ENCODE measurements around the gene TMEM222.
A peak's percentile ranks its signal among the peaks of the same experiment; 100 is the strongest.

The TMEM222 gene

DNA sequence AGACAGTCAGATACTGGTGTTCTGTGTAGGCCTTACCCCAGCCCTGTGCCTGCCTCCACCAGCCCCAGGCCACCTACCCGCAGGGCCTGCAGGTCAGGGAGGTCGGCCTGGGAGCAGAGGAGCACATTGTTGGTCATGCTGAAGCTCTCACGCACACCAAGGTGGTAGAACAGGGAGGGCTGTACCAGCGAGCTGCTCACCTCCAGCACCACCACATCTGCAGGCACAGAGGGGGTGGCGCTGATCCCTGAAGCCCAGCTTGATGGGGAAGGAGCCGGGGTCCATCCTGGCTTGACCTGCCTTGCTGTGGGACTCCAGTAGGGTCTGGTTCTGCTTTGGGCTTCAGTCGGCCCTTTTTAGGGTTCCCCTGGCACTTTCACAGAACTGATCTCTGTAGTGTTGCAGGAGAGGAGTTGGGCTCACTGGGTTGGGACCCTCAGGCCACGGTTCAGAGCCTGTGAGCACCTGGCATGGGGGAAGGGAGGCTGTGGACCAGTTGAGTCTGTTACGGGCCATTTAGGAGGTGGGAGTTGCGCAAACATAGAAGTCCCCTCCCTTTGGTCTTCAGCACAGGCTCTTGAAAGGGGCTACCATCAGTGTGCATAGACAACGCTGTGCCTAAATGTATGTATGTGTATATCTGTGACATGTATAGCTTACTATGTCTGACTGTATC, 42.9 kb downstream of the TMEM222 start:
- no peak for DNase-seq (ENCODE audit: low read depth)
- TF ChIP-seq, protein P1, sequence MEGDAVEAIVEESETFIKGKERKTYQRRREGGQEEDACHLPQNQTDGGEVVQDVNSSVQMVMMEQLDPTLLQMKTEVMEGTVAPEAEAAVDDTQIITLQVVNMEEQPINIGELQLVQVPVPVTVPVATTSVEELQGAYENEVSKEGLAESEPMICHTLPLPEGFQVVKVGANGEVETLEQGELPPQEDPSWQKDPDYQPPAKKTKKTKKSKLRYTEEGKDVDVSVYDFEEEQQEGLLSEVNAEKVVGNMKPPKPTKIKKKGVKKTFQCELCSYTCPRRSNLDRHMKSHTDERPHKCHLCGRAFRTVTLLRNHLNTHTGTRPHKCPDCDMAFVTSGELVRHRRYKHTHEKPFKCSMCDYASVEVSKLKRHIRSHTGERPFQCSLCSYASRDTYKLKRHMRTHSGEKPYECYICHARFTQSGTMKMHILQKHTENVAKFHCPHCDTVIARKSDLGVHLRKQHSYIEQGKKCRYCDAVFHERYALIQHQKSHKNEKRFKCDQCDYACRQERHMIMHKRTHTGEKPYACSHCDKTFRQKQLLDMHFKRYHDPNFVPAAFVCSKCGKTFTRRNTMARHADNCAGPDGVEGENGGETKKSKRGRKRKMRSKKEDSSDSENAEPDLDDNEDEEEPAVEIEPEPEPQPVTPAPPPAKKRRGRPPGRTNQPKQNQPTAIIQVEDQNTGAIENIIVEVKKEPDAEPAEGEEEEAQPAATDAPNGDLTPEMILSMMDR (conservative IDR thresholded peaks at IDR 0.05; ENCODE audit: low read depth, low read length) = no peak
- peak overlapping the region; percentile 30 for H3K4me3 ChIP-seq (ENCODE audit: low read depth, low read length)

DNA sequence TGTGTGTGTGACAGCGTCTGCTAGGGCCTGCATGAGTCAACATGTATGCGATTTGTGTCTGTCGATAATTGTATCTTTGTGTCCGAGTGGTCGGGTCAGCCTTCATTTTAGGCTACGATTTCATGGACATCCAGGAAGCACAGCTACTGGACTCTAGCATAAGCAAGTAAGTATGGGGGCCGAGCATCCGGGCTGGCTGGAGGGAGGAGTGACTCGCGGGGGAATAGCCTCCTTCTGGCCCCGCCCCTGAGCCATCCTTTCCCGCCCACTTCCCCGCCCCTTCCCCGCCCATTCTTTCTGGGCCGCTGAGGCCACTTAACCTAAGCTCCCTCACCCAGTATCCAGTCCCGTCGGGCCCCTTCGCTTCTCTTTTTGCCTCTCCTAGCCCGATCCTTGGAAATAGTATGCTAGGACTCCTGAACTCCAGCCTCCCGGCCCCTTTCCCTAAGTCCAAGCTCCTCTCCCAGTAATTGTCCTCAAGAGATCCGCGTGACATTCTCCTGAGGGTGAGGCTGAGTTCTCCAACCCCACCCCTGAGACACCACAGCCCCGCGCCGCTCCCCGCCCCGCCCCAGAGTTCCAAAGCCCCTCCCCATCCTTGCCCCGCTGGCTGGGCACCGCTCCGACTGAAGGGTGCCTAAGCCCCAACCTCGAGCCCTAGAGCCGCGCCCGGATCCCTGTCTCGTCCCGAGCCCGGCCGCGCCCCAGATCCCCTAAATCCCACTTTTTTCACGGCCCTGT, 43.6 kb downstream of the TMEM222 start:
- TF ChIP-seq, protein P1 (conservative IDR thresholded peaks at IDR 0.05; ENCODE audit: low read depth, low read length) = no peak
- peak; percentile 91 for DNase-seq (ENCODE audit: low read depth)
- H3K4me3 ChIP-seq (ENCODE audit: low read depth, low read length) = peak overlapping the region; percentile 72

DNA sequence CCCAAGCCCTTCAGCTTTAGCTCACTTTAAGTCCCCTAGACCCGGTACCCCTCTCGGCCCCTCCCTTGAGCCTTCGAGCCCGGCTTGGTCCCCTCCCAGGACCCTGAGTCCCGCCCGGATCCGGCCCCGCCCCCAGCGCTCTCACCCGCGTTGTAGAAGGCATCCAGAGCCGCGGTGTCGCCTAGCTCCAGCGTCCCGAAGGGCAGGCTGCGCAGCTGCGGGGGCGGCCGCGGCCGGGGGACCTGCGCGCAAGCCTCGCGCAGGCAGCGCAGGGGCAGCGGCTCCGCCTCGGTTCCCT, 44.1 kb downstream of the TMEM222 start:
- TF ChIP-seq, protein P1 (conservative IDR thresholded peaks at IDR 0.05; ENCODE audit: low read depth, low read length) = no peak
- peak; percentile 50 for DNase-seq (ENCODE audit: low read depth)
- H3K4me3 ChIP-seq (ENCODE audit: low read depth, low read length) = peak overlapping the region; percentile 72

DNA sequence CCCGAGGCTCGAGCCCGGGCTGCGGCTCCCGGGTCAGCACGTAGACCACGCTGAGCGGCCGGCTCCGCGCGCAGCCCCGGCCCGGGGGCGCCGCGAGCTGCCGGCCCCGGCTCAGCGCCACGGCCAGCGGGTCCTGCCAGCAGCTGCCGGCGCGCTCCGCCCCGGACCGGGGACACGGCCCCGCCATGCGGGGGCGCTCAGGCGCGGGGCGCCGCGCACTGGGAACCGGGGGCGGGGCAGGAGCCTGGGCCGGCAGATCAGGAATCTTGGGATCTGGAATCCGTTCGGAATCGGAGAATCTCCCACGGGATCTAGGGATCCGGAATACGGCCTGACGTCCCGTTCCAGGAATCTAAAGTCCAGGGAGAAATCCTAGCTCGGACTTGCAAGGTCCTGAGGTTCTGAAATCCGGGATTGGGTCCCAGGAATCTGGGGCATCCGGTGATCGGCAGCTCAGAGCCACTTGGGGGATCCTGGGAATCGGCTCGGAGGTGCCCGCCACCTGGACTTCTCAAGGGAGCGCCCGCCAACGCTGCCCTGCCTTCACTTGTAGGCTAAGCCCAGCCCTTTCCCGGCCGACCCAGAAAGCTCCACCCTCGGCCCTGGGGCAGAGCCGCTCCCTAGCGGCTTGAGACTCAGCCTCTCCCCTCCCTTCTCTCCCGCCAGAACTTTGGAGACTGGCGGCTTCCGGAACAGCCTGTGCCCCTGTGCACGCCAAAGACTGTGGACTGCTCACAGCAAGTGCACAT, 44.6 kb downstream of the TMEM222 start, which contains the start of gene MAP3K6:
TSS of gene MAP3K6 (minus strand) at position 551 of the 749 bp plus-strand sequence. CDS start at position 187, 364 bp downstream.
- peak within 1 kb of the TSS; percentile 72 for H3K4me3 ChIP-seq (ENCODE audit: low read depth, low read length)
- TF ChIP-seq, protein P1 (conservative IDR thresholded peaks at IDR 0.05; ENCODE audit: low read depth, low read length) = peak; percentile 15
- peak; percentile 68 for DNase-seq (ENCODE audit: low read depth)

DNA sequence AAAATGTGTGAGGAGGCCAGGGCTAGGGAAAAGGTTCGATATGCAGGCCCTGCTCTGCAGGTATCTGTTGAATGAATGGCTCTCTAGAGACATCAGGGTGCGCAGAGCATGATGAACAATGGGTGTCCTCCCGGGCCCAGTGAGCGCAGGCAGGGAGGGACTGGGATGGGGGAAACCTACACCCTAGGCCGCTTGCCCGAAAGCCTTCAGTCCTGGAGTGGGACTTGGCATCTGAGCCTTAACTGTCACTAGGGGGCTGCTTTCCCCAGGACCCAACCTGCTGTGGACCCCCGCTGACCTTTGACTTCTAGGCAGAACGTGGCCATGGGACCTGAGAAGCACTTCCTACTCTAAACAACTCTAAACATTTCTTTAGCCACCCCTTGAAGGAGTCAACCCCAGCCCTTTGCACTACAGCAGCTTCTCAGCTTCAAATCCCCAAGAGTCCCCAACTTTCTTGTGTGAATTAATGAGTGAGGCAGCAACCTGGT, 45.2 kb downstream of the TMEM222 start:
- TF ChIP-seq, protein P1 (conservative IDR thresholded peaks at IDR 0.05; ENCODE audit: low read depth, low read length) = no peak
- DNase-seq (ENCODE audit: low read depth) = no peak
- peak overlapping the region; percentile 72 for H3K4me3 ChIP-seq (ENCODE audit: low read depth, low read length)

DNA sequence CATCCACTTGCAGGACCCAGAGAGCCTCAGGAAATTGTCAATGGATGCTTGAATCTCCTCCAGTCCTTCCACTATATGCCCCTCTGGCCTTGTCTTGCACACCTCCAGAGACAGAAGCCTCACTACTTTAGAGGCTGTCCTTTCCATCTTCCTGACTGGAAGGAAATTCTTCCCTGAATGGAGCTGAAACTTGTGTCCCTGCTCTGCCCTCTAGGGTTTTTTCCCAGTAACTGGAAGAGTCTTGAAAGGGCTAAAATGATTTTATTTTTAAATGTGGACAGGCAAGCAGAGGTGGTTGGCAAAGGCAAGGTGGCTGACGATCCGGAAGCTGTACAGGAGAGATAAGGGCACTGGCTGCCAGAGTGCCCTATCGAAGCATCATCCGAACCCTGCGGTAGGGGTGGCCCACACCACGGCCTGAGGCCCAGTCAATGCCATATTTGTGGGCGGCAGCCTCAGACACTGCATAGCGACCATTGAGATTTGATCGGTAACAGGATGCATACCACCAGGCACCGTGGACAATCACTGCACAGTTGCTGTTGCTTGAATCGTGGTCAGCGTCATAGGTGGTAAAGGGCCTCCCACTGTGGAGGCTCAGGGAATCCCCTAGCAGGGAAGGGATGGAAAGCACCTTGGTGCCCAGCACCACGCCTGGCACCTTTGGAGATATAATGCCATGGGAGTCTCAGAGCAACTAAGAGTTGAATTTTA, 47.1 kb downstream of the TMEM222 start:
- no peak overlapping the region for H3K4me3 ChIP-seq (ENCODE audit: low read depth, low read length)
- DNase-seq (ENCODE audit: low read depth) = peak; percentile 52
- TF ChIP-seq, protein P1 (conservative IDR thresholded peaks at IDR 0.05; ENCODE audit: low read depth, low read length) = peak; percentile 49
